Glutamatergic neuron (in vitro differentiated cells): Measurements from ENCODE around the gene PRC1. TPM values are rescaled to one million over a fixed set of nuclear protein-coding genes. Genes with fewer than 3 reads are reported as not detected.

Experiments used
- DNase-seq: peaks from one replicate; pipeline ENCODE4 v3.0.0; 2022
- H3K27ac Mint-ChIP-seq: one replicate; pipeline ENCODE4 v1.8.0; 2020; ENCODE audit warnings: mild to moderate bottlenecking, mixed read lengths, inconsistent platforms; ENCODE audit not compliant: unreplicated experiment
- H3K27me3 Mint-ChIP-seq: one replicate; pipeline ENCODE4 v1.8.0; 2020; ENCODE audit warnings: mild to moderate bottlenecking, moderate library complexity, mixed read lengths, inconsistent platforms; ENCODE audit not compliant: unreplicated experiment
- H3K36me3 Mint-ChIP-seq: one replicate; pipeline ENCODE4 v1.8.0; 2020; ENCODE audit warnings: mild to moderate bottlenecking, mixed read lengths, inconsistent platforms; ENCODE audit not compliant: unreplicated experiment
- H3K4me1 Mint-ChIP-seq: one replicate; pipeline ENCODE4 v1.8.0; 2020; ENCODE audit warnings: mild to moderate bottlenecking, low read depth, mixed read lengths, inconsistent platforms; ENCODE audit not compliant: unreplicated experiment
- H3K4me3 Mint-ChIP-seq: one replicate; pipeline ENCODE4 v1.8.0; 2020; ENCODE audit warnings: mild to moderate bottlenecking, mixed read lengths, inconsistent platforms; ENCODE audit not compliant: unreplicated experiment
- H3K9me3 Mint-ChIP-seq: one replicate; pipeline ENCODE4 v1.8.0; 2020; ENCODE audit warnings: mild to moderate bottlenecking, moderate library complexity, mixed read lengths, inconsistent platforms; ENCODE audit not compliant: unreplicated experiment
- CTCF ChIP-seq: fragments of 200-600 bp; sonication (generic); IDR thresholded peaks from one replicate; pipeline ENCODE4 v1.5.0; 2021; ENCODE audit not compliant: partially characterized antibody, unreplicated experiment
- total RNA-seq: library from RNA; stranded (reverse); fragmentation: NEBNext Ultra II Directional; extraction: Animal tissue kit (Norgen Biotek cat#: 25700); gene quantifications from one replicate; pipeline ENCODE4 v1.2.1, GENCODE V29; 2021; ENCODE audit not compliant: unreplicated experiment

The PRC1 gene
- total RNA-seq, 1 donor from 2014 or later = 42.5 TPM

- Mint-ChIP-seq H3K27me3 (peaks cover 9% of the 10 kb centered on the region), H3K4me1 (peaks cover 3% of the 10 kb centered on the region), H3K4me3 (peak overlapping the region; percentile 88), H3K9me3 (peaks cover 8% of the 10 kb centered on the region), H3K36me3 (no peaks in the 10 kb centered on the region), H3K27ac (no peak overlapping the region)
- DNase-seq = peak; percentile 54
- no peak for TF ChIP-seq CTCF
Observed at GRCh38 chr15:90957031-90957790, 37.1 kb downstream of the PRC1 start.

GRCh38 chr15:90956274-90957030, 37.9 kb downstream of the PRC1 start:
- peaks cover 14% of the 10 kb centered on the region for H3K27me3 Mint-ChIP-seq
- peaks cover 3% of the 10 kb centered on the region for H3K4me1 Mint-ChIP-seq
- no peaks in the 10 kb centered on the region for H3K36me3 Mint-ChIP-seq
- DNase-seq = peak; percentile 93
- peaks cover 8% of the 10 kb centered on the region for H3K9me3 Mint-ChIP-seq
- peak; percentile 98 for TF ChIP-seq CTCF
- H3K27ac Mint-ChIP-seq = no peak overlapping the region
- peak overlapping the region; percentile 71 for H3K4me3 Mint-ChIP-seq

- no peak for TF ChIP-seq CTCF
- peak overlapping the region; percentile 78 for H3K4me3 Mint-ChIP-seq
- H3K4me1 Mint-ChIP-seq = peaks cover 3% of the 10 kb centered on the region
- H3K27me3 Mint-ChIP-seq = peaks cover 14% of the 10 kb centered on the region
- H3K36me3 Mint-ChIP-seq = no peaks in the 10 kb centered on the region
- no peak for DNase-seq
- peaks cover 8% of the 10 kb centered on the region for H3K9me3 Mint-ChIP-seq
- no peak overlapping the region for H3K27ac Mint-ChIP-seq
Observed at GRCh38 chr15:90955624-90956273, 38.6 kb downstream of the PRC1 start.

- no peak for TF ChIP-seq CTCF
- peak within 1 kb of the TSS; percentile 79 for H3K27ac Mint-ChIP-seq
- peak; percentile 94 for DNase-seq
- no peaks in the 10 kb centered on the region for H3K36me3 Mint-ChIP-seq
- peaks cover 8% of the 10 kb centered on the region for H3K9me3 Mint-ChIP-seq
- peaks cover 3% of the 10 kb centered on the region for H3K4me1 Mint-ChIP-seq
- peaks cover 14% of the 10 kb centered on the region for H3K27me3 Mint-ChIP-seq
- H3K4me3 Mint-ChIP-seq = peak within 1 kb of the TSS; percentile 78
Observed at GRCh38 chr15:90954712-90955623, 39.4 kb downstream of the PRC1 start, which contains the start of gene RCCD1. Gene RCCD1, plus strand, starts transcription at chr15:90954884. Its CDS starts 1,851 bp downstream, at chr15:90956735.
